Smooth muscle cell of the brain vasculature (primary cell): Measurements from ENCODE around the gene ADSS1.

Experiments
- DNase-seq: peaks from one replicate; pipeline ENCODE4 v3.0.0-alpha.2; 2012; ENCODE audit warnings: low read depth, low spot score

ADSS1 gene

DNA sequence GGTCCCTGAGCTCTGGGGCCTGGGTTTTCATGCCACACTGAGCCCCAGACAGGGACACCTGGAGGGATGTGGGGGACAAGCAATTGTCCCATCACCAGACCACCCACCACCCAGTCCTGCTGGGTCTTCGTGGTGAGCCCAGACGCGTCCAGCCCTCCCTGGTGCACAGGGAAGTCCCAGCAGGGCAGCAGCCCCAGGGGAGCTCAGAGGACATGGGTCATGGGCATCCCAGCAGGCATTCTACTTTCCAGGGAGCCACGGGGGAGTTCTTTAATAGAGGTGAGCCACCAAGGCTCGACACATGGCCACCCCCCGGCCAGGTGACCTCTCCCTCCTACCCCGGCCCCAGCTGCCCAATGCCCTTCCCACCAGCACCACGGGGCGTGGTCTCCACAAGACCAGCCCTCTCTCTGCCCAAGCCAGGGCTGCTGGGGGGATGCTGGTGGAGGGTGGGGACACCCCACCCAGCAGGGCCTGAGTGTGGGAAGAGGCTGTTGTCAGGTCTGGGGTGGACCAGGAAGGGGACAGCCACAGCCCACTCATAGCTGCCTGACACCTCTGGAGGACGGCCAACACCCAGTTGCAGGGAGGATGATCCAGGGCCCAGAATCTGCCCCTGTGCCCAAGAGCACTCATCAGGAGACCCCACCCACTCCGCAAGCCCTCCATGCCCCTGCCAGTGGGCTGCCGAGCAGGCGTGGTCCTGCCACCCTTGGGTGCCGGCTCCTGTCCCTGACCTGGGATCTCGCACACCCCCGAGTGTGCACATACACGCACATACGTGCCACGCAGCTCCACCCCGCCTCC is 57.4 kb downstream of the ADSS1 start:
- DNase-seq: no peak

DNA sequence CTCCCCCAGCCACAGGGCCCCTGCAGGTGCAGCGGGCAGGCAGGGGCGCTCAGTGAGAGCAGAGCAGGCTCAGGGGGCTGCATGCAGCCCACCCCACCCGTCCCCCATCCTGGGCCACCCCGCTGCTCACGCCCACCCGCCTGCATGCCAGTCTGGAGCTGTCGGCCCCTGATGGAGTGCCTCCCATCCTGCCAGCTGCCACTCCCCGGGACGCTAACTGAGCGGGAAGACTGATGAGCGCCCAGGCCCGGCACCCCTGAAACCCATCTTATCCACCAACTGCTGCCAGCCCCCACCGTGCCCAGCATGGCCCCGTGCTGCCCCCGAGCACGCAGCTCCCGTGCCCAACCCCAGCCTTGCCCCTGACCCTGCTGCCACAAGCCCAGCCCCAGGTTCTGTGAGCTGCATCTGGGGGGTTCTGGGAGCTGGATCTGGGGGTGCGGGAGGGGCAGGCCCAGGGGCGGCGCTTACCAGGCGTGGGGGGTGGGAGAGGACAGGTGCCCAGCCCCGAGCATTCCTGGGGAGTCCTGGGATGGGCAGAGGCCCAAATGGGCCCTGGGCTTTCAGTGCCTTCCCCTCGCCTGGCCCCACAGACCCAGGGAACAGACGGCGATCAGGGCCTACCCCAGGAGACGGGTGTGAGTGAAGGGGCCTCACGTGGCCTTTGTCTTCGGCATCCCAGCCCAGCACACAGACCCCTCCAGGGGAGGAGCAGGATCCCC is 58.2 kb downstream of the ADSS1 start:
- DNase-seq: no peak

DNA sequence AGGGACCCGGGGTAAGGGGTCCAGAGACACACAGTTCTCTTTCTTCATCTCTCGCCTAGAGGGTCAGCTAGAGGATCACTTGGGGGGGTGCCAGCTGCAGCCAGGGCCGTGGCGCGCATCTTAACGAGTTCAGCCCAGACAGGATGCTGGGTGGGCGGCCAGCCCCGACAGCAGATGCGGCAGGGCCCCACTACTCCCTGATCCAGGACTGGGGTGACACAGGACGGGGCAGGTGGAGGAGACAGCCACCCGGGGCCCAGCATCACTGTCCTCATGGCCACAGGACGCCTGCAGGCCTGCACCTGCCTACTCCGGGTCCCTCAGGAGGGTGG is 58.7 kb downstream of the ADSS1 start:
- DNase-seq: no peak

DNA sequence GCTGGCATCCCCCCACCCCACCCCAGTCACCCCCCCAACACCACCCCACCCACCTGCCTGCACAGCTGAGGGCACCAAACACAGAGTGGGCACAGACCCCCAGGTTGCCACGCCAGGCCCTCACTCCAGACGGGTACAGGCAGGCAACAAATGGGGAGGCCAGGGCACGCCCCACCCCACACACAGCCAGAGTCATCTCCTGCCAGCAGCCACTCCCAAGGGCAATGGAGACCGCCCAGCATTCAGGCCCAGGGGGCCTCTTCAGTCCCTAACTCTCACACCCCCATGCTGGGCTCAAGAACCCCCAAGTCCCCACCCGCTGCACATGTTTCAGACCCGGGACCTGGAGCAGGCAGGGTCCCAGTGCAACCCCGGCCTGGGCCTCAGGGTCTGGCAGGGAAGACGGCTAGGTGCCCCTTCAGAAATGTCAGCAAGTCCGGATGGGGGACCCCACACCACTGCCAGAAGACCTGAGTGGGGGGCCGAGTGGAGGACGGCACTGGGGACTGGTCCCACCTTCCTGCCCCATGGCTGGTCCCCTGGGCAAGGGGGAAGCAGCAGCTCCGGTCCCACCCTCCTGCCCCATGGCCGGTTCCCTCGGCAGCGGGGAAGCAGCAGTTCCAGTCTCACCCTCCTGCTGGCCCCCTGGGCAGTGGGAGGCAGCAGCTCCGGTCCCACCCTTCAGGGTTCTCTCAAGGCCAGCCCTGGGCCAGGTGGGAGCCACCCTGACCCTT is 59.6 kb downstream of the ADSS1 start:
- no peak for DNase-seq

DNA sequence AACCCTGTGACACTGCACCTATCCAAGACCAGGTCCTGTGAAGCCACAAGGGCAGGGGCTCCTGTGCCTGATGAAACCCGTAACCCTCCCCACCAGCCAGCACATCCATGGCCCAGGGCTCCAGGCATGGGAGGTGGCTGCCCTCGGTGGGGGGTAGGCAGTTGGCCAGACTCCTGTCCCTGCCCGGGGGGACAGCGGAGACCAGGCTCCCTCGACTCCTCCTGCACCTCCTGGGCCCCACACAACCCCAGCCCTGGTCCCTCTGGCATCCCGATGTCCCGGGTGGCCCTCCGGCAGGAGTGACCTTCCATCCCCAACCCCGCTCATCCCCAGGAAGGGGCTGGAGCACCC is 60.2 kb downstream of the ADSS1 start:
- no peak for DNase-seq

DNA sequence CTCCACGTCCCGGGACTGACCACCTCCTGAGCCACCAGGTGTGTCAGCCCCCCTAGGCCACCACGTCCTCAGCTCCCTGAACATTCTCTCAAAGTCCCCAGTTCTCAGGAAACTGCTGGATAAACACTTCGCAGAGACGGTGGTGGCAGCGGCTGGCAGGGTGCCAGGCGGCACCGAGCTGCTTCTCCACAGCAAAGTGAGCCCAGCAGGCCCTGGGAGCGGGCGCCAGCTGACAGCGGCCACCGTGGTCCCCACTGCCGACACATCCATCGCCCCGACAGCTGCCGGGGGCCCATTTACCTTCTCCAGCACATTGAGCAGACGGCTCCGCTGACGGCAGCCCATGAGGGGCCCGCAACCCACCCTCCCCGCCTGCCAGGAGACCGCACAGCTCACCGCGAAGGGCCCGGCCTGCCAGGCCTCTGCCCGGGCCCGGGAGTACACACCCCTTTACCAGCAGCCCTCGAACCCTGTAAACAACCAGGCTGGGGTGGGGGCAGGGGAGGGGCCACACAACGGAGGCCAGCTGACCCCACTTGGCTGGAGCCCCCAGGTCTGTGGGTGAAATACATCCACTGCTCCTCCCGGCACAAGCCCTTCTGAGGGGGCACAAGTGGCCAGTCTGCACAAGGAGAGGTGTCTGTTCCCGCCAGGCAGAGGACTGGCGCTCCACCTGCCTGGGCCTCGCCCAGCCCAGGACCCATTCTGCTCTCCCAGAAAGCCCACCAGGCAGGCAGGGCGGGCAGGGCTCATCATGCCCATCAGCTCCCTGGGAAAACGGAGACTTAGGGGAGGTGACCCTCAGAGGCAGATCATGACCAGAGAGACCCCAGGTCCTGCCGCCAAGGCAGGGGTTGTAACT is 61.0 kb downstream of the ADSS1 start:
- no peak for DNase-seq

DNA sequence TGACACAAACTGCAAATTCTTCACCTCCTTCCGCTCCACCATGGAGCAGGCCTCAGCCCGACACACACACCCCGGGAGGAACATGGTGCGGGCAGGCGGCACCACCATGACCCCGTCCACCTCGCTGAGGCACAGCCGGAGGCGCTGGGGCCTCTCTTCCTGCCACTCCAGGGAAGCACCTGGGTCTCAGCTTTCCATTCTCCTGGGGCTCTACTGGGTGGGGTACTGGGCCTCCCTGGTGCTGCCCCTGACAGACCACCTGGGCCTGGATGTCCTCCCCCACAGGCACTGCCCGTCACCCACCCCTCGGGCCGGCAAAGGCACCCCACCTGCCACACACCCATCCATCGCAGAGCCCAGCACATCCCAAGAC is 61.7 kb downstream of the ADSS1 start:
- no peak for DNase-seq

DNA sequence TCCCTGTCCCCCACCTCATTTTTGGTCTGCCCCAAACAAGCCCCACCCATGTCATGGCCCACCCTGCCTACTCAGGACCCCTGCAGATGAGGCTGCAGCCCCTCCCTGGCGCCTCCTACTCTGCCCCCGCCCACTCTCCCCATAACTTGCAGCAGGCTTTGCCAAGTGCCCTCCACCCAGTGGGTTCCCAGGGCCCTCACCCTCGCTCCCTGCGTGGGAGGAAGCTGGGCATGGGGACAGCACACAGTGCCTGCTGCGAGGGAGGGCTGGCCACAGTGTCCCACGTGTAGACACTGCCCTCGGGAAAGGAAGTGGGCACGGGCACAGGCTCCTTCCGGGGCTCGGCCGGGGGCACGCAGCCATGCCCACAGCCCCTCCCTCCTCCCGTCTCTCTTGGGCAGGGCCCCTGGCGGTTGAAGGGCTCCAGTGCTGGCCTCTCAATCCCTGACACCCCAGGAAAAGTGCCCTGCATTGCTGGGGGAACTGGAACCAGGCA is 62.1 kb downstream of the ADSS1 start:
- DNase-seq: no peak

DNA sequence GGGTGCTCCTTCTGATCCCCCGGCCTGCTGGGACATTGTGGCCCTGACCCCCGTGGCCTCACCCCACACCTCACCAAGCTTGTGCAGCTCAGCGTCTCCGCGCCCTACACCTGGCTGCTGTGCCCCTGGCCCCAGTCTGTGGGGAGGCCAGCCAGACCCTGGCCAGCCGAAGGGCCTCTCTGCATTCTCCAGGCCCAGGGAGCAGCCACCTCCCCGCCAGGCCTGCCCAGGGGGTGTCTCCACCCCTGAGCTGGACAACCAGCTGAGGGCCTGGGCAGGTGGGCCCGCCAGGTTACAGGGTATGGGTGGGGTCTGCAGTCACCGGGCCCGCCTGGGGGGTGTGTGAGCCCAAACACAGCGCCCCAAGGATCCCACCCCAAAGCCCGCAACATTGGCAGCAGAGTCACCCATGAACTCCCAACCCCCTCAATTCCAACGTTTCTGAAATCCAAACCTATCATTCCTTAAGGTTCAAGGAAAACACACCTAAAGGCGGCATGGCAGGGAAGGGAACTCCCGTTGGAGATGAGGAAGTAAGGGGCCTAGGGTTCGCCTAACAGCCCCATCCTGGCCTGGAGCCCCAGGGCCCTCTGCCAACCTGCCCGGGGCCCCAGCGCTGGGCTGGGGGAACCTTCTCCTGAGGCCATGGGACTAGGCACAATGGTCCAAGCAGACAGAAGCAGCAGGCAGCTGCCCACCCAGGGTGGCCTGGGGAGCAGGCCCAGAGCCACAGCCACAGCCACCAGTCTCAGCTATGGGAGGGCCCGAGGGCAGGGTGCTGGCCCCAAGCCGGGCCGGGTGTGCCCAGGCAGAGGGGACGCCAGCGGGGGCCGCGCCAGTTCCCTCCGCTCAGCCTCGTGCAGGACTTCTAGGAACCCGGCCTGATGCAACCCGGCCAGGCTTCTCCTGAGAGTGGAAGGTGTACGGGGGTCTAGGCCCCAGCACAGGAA is 63.0 kb downstream of the ADSS1 start:
- no peak for DNase-seq

DNA sequence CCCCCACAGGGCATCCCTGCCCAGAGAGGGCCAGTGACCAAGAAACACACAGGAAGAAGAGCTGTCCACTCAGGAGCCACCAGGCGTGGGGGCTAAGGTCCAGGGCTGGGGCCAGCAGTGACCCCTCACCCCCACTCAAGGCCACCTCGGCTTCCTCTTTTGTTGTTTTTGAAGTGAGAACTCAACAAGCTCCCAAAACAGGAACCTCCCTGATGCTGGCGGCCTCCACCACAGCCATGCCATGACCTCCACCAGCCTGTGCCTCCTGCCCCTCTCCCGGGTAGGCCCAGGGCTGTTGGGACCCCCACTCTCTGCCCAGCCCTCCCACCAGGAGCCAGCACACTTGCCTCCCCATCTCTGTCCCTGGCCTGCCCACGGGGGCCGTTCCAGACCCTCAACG is 63.7 kb downstream of the ADSS1 start:
- no peak for DNase-seq

DNA sequence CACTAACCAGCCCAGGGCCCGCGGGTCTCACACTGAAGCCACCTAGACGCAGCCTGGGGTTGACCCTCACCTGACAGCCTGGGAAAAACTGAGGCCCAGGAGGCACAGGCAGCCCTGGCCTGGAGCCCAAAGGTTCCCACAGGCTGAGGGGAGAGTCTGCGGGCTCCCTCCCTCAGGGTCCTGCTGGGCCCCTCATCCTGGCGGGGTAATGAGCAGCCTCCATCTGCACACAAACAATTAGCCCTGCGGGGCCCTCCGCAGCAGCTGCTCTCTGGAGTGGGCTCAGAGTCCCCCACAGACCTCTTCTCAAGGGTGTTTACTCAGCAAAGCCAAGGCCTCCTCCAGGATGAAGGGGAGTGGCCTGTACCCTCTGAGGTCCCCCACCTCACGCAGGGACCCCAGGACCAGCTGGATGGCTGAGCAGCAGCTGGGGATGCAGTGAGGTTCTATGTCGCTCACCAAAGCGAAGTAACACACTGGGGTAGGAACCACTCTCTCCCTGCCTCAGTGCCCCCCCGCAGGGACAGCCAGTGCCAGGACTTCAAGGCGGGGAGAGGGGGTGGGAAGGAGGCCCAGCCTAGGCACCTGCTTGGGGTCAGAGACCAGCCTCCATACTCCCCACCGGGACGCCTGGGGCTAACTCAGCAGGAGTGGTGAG is 64.3 kb downstream of the ADSS1 start:
- DNase-seq: no peak

DNA sequence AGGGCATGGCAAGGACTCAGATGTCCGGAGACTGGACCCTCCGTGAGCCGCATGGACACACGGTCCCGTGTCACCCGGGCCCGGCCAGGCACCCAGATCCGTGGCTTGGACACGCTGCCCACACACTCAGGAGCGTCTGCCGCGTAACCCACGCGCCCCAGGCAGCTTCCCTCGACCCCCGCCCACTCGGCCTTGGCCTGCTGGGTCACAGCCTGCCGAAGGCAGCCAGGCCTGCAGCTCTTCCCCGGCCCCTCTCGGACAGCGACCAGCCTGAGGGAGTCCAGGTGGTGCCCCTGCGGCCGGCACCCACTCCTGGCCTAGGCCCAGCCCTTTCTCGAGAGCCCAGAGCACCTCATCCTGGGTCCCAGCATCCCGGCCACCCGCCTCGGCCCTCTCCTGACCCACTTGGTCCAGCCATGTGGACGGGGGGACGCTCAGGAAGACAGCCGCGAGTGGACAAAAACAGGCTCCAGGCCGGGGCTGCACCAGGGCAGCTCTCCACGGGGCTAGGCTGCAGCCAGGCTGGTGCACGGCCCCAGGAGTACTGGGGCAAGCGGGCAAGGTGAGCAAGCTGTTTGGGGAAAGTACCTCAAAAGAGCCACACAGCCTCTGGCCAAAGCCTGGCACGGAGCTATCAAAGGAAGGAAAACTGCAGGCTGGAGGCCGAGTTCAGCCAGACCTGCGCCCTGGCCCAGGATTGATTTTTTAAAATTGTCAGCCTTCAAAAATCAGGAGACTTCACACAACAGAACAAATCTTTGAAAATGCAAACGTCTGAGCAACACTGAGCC is 65.0 kb downstream of the ADSS1 start:
- no peak for DNase-seq

DNA sequence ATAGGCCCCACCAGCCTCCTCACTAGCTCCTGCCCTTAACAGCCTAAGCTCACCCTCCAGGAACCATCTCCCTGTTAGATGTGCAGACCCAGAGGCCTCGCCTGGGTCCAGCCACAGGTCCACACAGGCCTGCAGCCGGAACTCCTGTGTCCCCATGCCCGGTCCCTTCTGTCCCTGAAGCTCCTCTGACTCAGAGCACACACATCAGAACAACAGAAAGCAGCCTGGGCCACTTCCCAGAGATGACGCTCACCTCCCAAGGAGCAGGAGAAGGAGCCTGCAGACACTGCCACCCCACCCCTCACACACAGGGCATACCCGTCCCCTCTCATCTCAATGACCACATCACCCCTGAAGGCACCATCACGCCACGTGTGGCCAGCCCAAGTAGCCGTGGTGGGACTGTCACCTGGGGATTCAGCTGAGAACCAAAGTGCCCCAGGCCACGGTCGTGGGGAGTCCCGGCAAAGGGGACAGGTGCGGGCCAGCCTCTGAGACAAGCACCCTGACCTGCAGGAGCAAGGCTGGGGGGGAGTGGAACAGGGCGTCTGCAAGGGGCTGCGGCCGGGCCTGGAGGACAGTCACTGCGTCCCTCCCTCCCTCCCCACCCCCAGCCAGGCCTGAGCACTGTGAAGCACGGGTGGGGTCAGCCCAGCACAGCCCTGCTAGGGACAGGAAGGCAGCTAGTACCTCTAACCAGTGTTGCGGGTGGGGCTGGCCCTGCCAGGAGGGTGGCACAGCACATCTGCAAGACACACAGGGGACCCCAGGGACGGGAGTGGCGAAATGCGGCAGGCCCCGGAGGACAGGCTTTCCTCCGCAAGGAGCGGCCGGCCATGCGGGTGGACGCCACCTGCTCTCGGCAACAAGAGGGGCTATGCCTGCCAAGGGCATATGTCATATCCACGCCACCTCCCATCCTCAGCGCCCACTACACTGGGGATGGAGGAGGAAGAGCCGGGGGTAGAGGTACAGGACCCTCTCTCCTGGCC is 66.0 kb downstream of the ADSS1 start:
- no peak for DNase-seq

DNA sequence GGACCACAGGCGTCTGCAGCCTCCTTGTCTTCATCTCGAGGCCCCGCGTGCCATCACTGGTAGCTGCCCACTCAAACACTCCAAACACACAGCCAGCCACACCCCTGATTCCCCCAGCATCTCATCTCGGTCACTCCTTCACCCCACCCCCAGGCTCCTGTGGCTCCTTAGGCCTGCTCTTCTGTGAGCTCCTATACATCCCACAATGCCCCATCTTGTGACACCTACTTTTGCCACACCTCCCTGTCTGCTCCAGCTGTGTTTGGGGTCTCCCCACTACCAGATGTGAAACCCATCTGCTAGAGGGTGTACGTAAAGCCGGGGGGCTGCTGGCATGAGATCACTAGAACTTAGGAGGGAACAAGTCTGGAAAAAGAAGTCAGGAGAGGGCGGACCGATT is 67.4 kb downstream of the ADSS1 start:
- no peak for DNase-seq

DNA sequence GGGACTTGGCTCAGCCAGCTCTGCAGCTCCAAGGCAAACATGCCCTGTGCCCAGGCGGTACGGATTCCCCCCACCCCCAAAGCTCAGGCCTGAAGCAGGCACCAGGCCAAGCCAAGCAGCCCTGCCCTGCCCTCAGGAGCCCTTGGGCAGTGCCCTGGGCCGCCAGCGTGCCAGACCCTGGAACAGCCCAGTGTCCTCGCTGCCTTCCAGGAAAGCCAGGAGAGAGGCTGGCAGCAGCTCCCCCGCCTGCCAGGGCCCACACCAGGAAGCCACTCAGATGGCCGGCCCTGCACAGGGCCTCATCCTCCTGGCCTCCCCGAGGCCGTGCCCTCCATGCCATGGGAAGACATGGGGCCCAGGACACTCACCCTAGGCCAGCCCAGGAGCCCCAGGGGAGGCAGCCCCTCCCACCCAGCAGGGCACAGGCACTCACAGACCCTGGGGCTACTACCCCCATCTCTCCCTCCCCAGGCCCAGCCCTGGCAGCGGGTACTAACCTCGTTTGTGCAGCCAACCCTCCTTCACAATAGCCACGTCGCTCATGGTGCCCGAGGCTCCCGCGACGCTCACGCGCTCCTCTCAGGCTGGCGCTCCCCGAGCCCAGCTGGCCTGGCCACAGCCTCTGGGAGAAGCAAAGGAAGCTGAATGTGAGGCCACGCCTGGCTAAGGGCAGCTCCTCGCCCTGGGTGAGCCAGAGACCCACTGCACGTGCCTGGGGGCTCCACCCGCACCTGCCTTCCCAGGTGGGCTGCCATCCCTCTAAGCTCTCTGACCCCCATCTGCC is 68.3 kb downstream of the ADSS1 start:
- DNase-seq: no peak

DNA sequence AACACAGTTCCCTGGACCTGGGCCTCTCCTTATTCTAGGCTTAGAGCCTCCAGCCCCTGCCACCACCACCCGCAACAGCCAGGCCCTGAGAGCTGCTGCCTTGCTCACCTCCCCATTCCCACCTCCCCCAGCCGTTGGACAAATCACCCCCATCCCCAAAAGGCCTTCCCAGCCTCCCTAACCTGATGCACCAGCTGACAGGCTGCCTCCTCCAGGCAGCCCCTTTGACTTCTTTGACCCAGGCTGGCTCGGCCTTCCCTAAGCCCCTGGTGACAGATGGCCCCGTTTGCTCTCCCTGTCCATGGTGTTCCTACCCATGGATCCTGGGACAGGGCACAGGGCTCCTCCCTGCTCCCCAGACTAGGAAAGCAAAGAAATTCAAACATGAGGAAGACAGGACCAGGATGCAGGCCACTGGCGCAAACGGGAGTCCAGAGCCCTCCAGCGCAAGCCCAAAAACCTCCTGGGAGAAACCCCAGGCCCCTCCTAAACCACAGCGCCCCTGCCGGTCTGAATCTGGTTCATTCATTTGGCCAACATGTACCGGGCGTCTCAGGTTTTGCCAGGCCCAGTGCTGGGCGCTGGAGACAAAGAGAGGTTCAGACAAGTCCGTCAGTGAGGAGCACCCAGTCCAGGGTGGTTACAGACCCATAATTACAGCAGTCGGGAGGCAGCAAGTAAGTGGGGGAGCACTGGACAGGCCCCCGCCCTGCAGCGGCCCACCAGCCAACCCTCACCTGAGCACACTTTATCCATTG is 69.1 kb downstream of the ADSS1 start:
- DNase-seq: no peak

DNA sequence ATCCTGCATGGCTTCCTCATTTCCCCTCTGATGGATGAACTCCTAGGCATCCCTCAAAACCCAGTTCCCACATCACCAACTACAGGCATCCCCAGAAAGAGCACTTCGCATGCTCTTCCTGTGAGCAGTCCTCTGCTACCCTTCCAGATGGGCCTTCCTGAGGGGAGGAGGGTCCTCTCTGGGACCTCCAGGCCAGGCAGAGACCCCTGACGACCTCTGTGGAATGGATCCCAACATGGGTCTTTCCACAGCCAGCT is 69.6 kb downstream of the ADSS1 start:
- no peak for DNase-seq
